H9 (cell line): ENCODE results near the gene FOXI1. TPM values are rescaled to one million over a fixed set of nuclear protein-coding genes. Genes with fewer than 3 reads are reported as not detected.

Source experiments
- DNase-seq: peaks from one replicate; pipeline ENCODE4 v3.0.0-alpha.2; 2017
- H2AFZ ChIP-seq: one replicate; pipeline ENCODE4 v1.6.1; 2013; ENCODE audit warnings: mild to moderate bottlenecking, low read length, control low read depth, moderate library complexity
- H2AK5ac ChIP-seq: 2 replicates; pipeline ENCODE4 v1.6.1; 2013; ENCODE audit warnings: low read length, control low read depth, mixed read lengths; ENCODE audit not compliant: insufficient read length
- H2BK120ac ChIP-seq: one replicate; pipeline ENCODE4 v1.6.1; 2013; ENCODE audit warnings: low read depth, mild to moderate bottlenecking, low read length, control low read depth, inconsistent platforms; ENCODE audit not compliant: poor library complexity, severe bottlenecking
- H2BK12ac ChIP-seq: 2 replicates; pipeline ENCODE4 v1.6.1; 2013; ENCODE audit warnings: low read length, control low read depth, mixed read lengths, low read depth; ENCODE audit not compliant: insufficient read length
- H2BK15ac ChIP-seq: 2 replicates; pipeline ENCODE4 v1.6.1; 2013; ENCODE audit warnings: low read depth, low read length, control low read depth
- H2BK20ac ChIP-seq: one replicate; pipeline ENCODE4 v1.6.1; 2013; ENCODE audit warnings: low read depth, mild to moderate bottlenecking, low read length, control low read depth, inconsistent platforms; ENCODE audit not compliant: poor library complexity, severe bottlenecking
- H2BK5ac ChIP-seq: 2 replicates; pipeline ENCODE4 v1.6.1; 2013; ENCODE audit warnings: low read length, control low read depth, mixed read lengths; ENCODE audit not compliant: insufficient read length
- H3K14ac ChIP-seq: 2 replicates; pipeline ENCODE4 v1.6.1; 2013; ENCODE audit warnings: low read length, control low read depth; ENCODE audit not compliant: insufficient read depth
- H3K18ac ChIP-seq: 2 replicates; pipeline ENCODE4 v1.6.1; 2013; ENCODE audit warnings: low read depth, mild to moderate bottlenecking, mixed read lengths, low read length, control low read depth; ENCODE audit not compliant: insufficient read length
- H3K23ac ChIP-seq: 2 replicates; pipeline ENCODE4 v1.6.1; 2013; ENCODE audit warnings: low read length, control low read depth, mixed read lengths, low read depth; ENCODE audit not compliant: insufficient read length
- H3K23me2 ChIP-seq: 2 replicates; pipeline ENCODE4 v1.6.1; 2013; ENCODE audit warnings: low read depth, mild to moderate bottlenecking, mixed read lengths, low read length, control low read depth; ENCODE audit not compliant: insufficient read length, poor library complexity, severe bottlenecking
- H3K27ac ChIP-seq: 2 replicates; pipeline ENCODE4 v1.5.1; 2013; ENCODE audit warnings: low read length, control low read depth, mixed read lengths, low read depth; ENCODE audit not compliant: insufficient read length
- H3K27me3 ChIP-seq: 2 replicates; pipeline ENCODE4 v1.6.1; 2013; ENCODE audit warnings: low read length, control low read depth, inconsistent platforms; ENCODE audit not compliant: insufficient read depth
- H3K4ac ChIP-seq: 2 replicates; pipeline ENCODE4 v1.6.1; 2013; ENCODE audit warnings: low read depth, mild to moderate bottlenecking, control low read depth, inconsistent platforms, low read length, moderate library complexity
- H3K4me1 ChIP-seq: 2 replicates; pipeline ENCODE4 v1.6.1; 2013; ENCODE audit warnings: low read length, control low read depth, inconsistent platforms; ENCODE audit not compliant: insufficient read depth
- H3K4me2 ChIP-seq: 2 replicates; pipeline ENCODE4 v1.6.1; 2013; ENCODE audit warnings: low read length, control low read depth, mixed read lengths; ENCODE audit not compliant: insufficient read length, insufficient read depth
- H3K56ac ChIP-seq: 2 replicates; pipeline ENCODE4 v1.6.1; 2013; ENCODE audit warnings: low read depth, mild to moderate bottlenecking, mixed read lengths, low read length, control low read depth; ENCODE audit not compliant: insufficient read length
- H3K79me1 ChIP-seq: 2 replicates; pipeline ENCODE4 v1.6.1; 2013; ENCODE audit warnings: low read depth, mild to moderate bottlenecking, moderate library complexity, low read length, control low read depth, inconsistent platforms; ENCODE audit not compliant: insufficient read depth, poor library complexity, severe bottlenecking
- H3K79me2 ChIP-seq: 2 replicates; pipeline ENCODE4 v1.6.1; 2013; ENCODE audit warnings: low read length, control low read depth, inconsistent platforms; ENCODE audit not compliant: insufficient read depth
- H3K9ac ChIP-seq: 2 replicates; pipeline ENCODE4 v1.6.1; 2013; ENCODE audit warnings: low read length, control low read depth, mixed read lengths; ENCODE audit not compliant: insufficient read length; ENCODE audit errors: extremely low read depth
- H3K9me3 ChIP-seq: one replicate; pipeline ENCODE4 v1.6.1; 2013; ENCODE audit warnings: low read depth, low read length, inconsistent platforms; ENCODE audit not compliant: control insufficient read depth
- H3T11ph ChIP-seq: one replicate; pipeline ENCODE4 v1.6.1; 2013; ENCODE audit warnings: mild to moderate bottlenecking, low read length, control low read depth, inconsistent platforms
- H4K20me1 ChIP-seq: one replicate; pipeline ENCODE4 v1.6.1; 2013; ENCODE audit not compliant: control insufficient read depth, insufficient read length, insufficient read depth
- H4K5ac ChIP-seq: 2 replicates; pipeline ENCODE4 v1.6.1; 2013; ENCODE audit warnings: low read depth, mild to moderate bottlenecking, mixed read lengths, low read length, control low read depth; ENCODE audit not compliant: insufficient read length
- H4K8ac ChIP-seq: replicated peaks from 2 replicates; pipeline ENCODE4 v1.6.1; 2013; ENCODE audit warnings: low read length, control low read depth, mixed read lengths, low read depth; ENCODE audit not compliant: insufficient read length
- H4K91ac ChIP-seq: 2 replicates; pipeline ENCODE4 v1.6.1; 2013; ENCODE audit warnings: low read depth, mild to moderate bottlenecking, moderate library complexity, mixed read lengths, low read length, control low read depth; ENCODE audit not compliant: insufficient read length
- H3K27ac Mint-ChIP-seq, 3 experiments: 2 replicates in 2 of 3; 3 replicates in 1 of 3; pipeline ENCODE4 v1.8.0; 2020 to 2021; ENCODE audit warnings: mixed read lengths in 3 of 3, mild to moderate bottlenecking in 1 of 3, moderate library complexity in 1 of 3
- H3K27me3 Mint-ChIP-seq: 2 replicates; pipeline ENCODE4 v1.8.0; 2021; ENCODE audit warnings: low read depth, mild to moderate bottlenecking, moderate library complexity, mixed read lengths
- H3K36me3 Mint-ChIP-seq, 3 experiments: 2 replicates in 2 of 3; 3 replicates in 1 of 3; pipeline ENCODE4 v1.8.0; 2020 to 2021; ENCODE audit warnings: low read depth in 3 of 3, mixed read lengths in 3 of 3; ENCODE audit not compliant: insufficient read depth in 1 of 3
- H3K4me1 Mint-ChIP-seq, 2 experiments: 2 replicates each; pipeline ENCODE4 v1.8.0; 2020; ENCODE audit warnings: mixed read lengths in 2 of 2
- H3K4me3 Mint-ChIP-seq, 2 experiments: 2 replicates in 1 of 2; 3 replicates in 1 of 2; pipeline ENCODE4 v1.8.0; 2020 to 2021; ENCODE audit warnings: mild to moderate bottlenecking in 2 of 2, mixed read lengths in 2 of 2, moderate library complexity in 1 of 2
- H3K9me3 Mint-ChIP-seq, 2 experiments: 2 replicates in 1 of 2; 3 replicates in 1 of 2; pipeline ENCODE4 v1.8.0; 2020; ENCODE audit warnings: mild to moderate bottlenecking in 2 of 2, mixed read lengths in 2 of 2, moderate library complexity in 1 of 2
- WGBS: extraction: QIAGEN DNeasy Blood & Tissue Kit; methylation state at CpG from one replicate; pipeline ENCODE4 v1.1.7; 2013; ENCODE audit warnings: missing lambda C conversion rate, low lambda C conversion rate, mixed read lengths; ENCODE audit not compliant: insufficient read length; ENCODE audit errors: extremely low coverage; 5-methylcytosine and 5-hydroxymethylcytosine counted together
- total RNA-seq: library from RNA; stranded (reverse); gene quantifications from 2 replicates; pipeline ENCODE4 v1.2.1, GENCODE V29; 2021
- TF ChIP-seq, protein P1 (sequence below): fragments of 200-600 bp; sonication (generic); conservative IDR thresholded peaks from 3 replicates; pipeline ENCODE4 v1.8.0; 2021; ENCODE audit warnings: antibody characterized with exemption, mild to moderate bottlenecking

FOXI1 gene
- total RNA-seq, 1 experiment from 2014 or later = not detected

DNA sequence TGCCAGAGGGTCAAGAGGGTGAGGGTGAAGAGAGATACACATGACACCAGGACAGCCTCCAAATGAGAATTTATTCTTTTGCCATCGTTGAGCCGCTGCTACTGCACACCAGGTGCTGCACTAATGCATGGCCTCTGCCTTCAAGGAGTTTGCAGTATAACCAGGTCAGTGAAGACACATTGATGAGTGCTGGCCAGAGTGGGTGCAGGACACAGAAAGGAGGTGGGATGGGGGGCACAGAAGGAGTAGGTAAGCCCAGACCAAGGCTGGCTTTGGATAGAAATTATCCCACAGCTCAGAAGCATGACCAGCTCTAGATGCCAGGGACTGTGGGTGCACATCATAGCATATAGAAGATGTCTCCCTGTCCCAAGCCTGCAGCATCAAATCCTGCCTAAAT lies 38.0 kb downstream of the FOXI1 start:
- H2AFZ ChIP-seq = no peak overlapping the region
- Mint-ChIP-seq H3K9me3 (peaks cover 0 to 3% of the 10 kb centered on the region in 2 experiments; a peak in 1 of 5 replicates), H3K36me3 (no peaks in the 10 kb centered on the region), H3K27ac (no peak overlapping the region), H3K27me3 (peaks cover 3% of the 10 kb centered on the region), H3K4me3 (no peak overlapping the region), H3K4me1 (no peaks in the 10 kb centered on the region)
- DNase-seq = no peak
- H3K9ac ChIP-seq = no peak overlapping the region
- no CpG with 5 or more reads among the region's 2 CpGs for WGBS
- no peaks in the 10 kb centered on the region for H4K20me1 ChIP-seq
- no peaks in the 10 kb centered on the region for H3K9me3 ChIP-seq
- no peaks in the 10 kb centered on the region for H3K79me2 ChIP-seq
- H2BK15ac ChIP-seq = no peak overlapping the region
- TF ChIP-seq, protein P1, sequence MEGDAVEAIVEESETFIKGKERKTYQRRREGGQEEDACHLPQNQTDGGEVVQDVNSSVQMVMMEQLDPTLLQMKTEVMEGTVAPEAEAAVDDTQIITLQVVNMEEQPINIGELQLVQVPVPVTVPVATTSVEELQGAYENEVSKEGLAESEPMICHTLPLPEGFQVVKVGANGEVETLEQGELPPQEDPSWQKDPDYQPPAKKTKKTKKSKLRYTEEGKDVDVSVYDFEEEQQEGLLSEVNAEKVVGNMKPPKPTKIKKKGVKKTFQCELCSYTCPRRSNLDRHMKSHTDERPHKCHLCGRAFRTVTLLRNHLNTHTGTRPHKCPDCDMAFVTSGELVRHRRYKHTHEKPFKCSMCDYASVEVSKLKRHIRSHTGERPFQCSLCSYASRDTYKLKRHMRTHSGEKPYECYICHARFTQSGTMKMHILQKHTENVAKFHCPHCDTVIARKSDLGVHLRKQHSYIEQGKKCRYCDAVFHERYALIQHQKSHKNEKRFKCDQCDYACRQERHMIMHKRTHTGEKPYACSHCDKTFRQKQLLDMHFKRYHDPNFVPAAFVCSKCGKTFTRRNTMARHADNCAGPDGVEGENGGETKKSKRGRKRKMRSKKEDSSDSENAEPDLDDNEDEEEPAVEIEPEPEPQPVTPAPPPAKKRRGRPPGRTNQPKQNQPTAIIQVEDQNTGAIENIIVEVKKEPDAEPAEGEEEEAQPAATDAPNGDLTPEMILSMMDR = no peak
- H3K4me1 ChIP-seq = no peaks in the 10 kb centered on the region
- no peak overlapping the region for H3K23ac ChIP-seq
- no peak overlapping the region for H2AK5ac ChIP-seq
- H3K27me3 ChIP-seq = no peaks in the 10 kb centered on the region
- no peaks in the 10 kb centered on the region for H3K23me2 ChIP-seq
- H4K91ac ChIP-seq = no peak overlapping the region
- H3K79me1 ChIP-seq = no peaks in the 10 kb centered on the region
- no peak overlapping the region for H3K4ac ChIP-seq
- H2BK12ac ChIP-seq = no peak overlapping the region
- no peak overlapping the region for H4K8ac ChIP-seq
- no peak overlapping the region for H3K27ac ChIP-seq
- no peak overlapping the region for H2BK5ac ChIP-seq
- H4K5ac ChIP-seq = no peak overlapping the region
- H3K14ac ChIP-seq = no peak overlapping the region
- H3K18ac ChIP-seq = no peak overlapping the region
- no peak overlapping the region for H3T11ph ChIP-seq
- no peak overlapping the region for H2BK20ac ChIP-seq
- no peak overlapping the region for H3K4me2 ChIP-seq
- no peak overlapping the region for H2BK120ac ChIP-seq
- H3K56ac ChIP-seq = no peak overlapping the region
